ENCODE measurements around the gene EIF4E3.

The EIF4E3 gene

GRCh38 chr3:71653414-71653807 lies 71.8 kb downstream of the EIF4E3 start:
- no peak for DNase-seq
- H3K4me3 ChIP-seq (ENCODE audit: low read depth, low read length): no peak overlapping the region
- H3K36me3 ChIP-seq: no peaks in the 10 kb centered on the region
- no peak overlapping the region for H3K27ac ChIP-seq
- no peaks in the 10 kb centered on the region for H3K9me3 ChIP-seq (ENCODE audit: severe bottlenecking)
- H3K27me3 ChIP-seq (ENCODE audit: insufficient read depth, low read depth, severe bottlenecking): no peaks in the 10 kb centered on the region
- TF ChIP-seq CTCF (IDR thresholded peaks at IDR 0.05; ENCODE audit: low read depth, low read length): no peak

GRCh38 chr3:71652781-71653413 lies 72.3 kb downstream of the EIF4E3 start:
- Histone ChIP-seq H3K4me3 (ENCODE audit: low read depth, low read length) (no peak overlapping the region), H3K27ac (no peak overlapping the region), H3K9me3 (ENCODE audit: severe bottlenecking) (no peaks in the 10 kb centered on the region), H3K36me3 (no peaks in the 10 kb centered on the region), H3K27me3 (ENCODE audit: insufficient read depth, low read depth, severe bottlenecking) (no peaks in the 10 kb centered on the region)
- peak; percentile 18 for DNase-seq
- TF ChIP-seq CTCF (IDR thresholded peaks at IDR 0.05; ENCODE audit: low read depth, low read length): 0 out of 2 replicates have a peak, but pooled peaks have one; percentile 13

GRCh38 chr3:71651625-71652024 lies 73.6 kb downstream of the EIF4E3 start:
- no peak overlapping the region for H3K4me3 ChIP-seq (ENCODE audit: low read depth, low read length)
- TF ChIP-seq CTCF (IDR thresholded peaks at IDR 0.05; ENCODE audit: low read depth, low read length): no peak
- H3K9me3 ChIP-seq (ENCODE audit: severe bottlenecking): no peaks in the 10 kb centered on the region
- H3K36me3 ChIP-seq: no peaks in the 10 kb centered on the region
- no peak overlapping the region for H3K27ac ChIP-seq
- no peaks in the 10 kb centered on the region for H3K27me3 ChIP-seq (ENCODE audit: insufficient read depth, low read depth, severe bottlenecking)
- no peak for DNase-seq

GRCh38 chr3:71650372-71650771 lies 74.8 kb downstream of the EIF4E3 start:
- Histone ChIP-seq H3K27ac (no peak overlapping the region), H3K4me3 (ENCODE audit: low read depth, low read length) (no peak overlapping the region), H3K27me3 (ENCODE audit: insufficient read depth, low read depth, severe bottlenecking) (no peaks in the 10 kb centered on the region), H3K9me3 (ENCODE audit: severe bottlenecking) (no peaks in the 10 kb centered on the region), H3K36me3 (no peaks in the 10 kb centered on the region)
- no peak for TF ChIP-seq CTCF (IDR thresholded peaks at IDR 0.05; ENCODE audit: low read depth, low read length)
- no peak for DNase-seq

- TF ChIP-seq CTCF (IDR thresholded peaks at IDR 0.05; ENCODE audit: low read depth, low read length): no peak
- Histone ChIP-seq H3K27ac (no peak overlapping the region), H3K27me3 (ENCODE audit: insufficient read depth, low read depth, severe bottlenecking) (no peaks in the 10 kb centered on the region), H3K4me3 (ENCODE audit: low read depth, low read length) (no peak overlapping the region), H3K36me3 (no peaks in the 10 kb centered on the region), H3K9me3 (ENCODE audit: severe bottlenecking) (no peaks in the 10 kb centered on the region)
- DNase-seq: no peak
Measured at GRCh38 chr3:71649757-71650156, 75.4 kb downstream of the EIF4E3 start.

- no peaks in the 10 kb centered on the region for H3K27me3 ChIP-seq (ENCODE audit: insufficient read depth, low read depth, severe bottlenecking)
- DNase-seq: no peak
- H3K4me3 ChIP-seq (ENCODE audit: low read depth, low read length): no peak overlapping the region
- H3K27ac ChIP-seq: no peak overlapping the region
- no peaks in the 10 kb centered on the region for H3K9me3 ChIP-seq (ENCODE audit: severe bottlenecking)
- TF ChIP-seq CTCF (IDR thresholded peaks at IDR 0.05; ENCODE audit: low read depth, low read length): no peak
- H3K36me3 ChIP-seq: no peaks in the 10 kb centered on the region
Measured at GRCh38 chr3:71647751-71648150, 77.5 kb downstream of the EIF4E3 start.

Measured in WERI-Rb-1 (cell line).